Liver (tissue), 3 donors: ENCODE measurements around the gene GNB1.

Experiments
- ATF3 ChIP-seq: IDR thresholded peaks from 2 replicates; pipeline ENCODE4 v1.6.1; 2016; ENCODE audit warnings: antibody characterized with exemption
- CTCF ChIP-seq: fragments of 150-350 bp; IDR thresholded peaks from 2 replicates; pipeline ENCODE4 v1.5.1; 2017; ENCODE audit warnings: improper control_type of control experiment, low read depth, low read length; ENCODE audit not compliant: missing input control
- EGR1 ChIP-seq, 2 donors: IDR thresholded peaks; 2 replicates each; pipeline ENCODE4 v1.6.1; 2016 to 2018; ENCODE audit warnings: antibody characterized with exemption in 2 of 2, low read depth in 2 of 2
- GABPA ChIP-seq, 2 donors: IDR thresholded peaks in 1 of 2; conservative IDR thresholded peaks in 1 of 2; 2 replicates each; pipeline ENCODE4 v1.6.1; 2016; ENCODE audit warnings: antibody characterized with exemption in 2 of 2, mild to moderate bottlenecking in 1 of 2, moderate library complexity in 1 of 2
- HNF4A ChIP-seq, 2 donors: conservative IDR thresholded peaks; 2 replicates each; pipeline ENCODE4 v1.6.1; 2016; ENCODE audit warnings: antibody characterized with exemption in 2 of 2, mild to moderate bottlenecking in 2 of 2
- MAX ChIP-seq: IDR thresholded peaks from 2 replicates; pipeline ENCODE4 v1.6.1; 2016; ENCODE audit warnings: antibody characterized with exemption
- RAD21 ChIP-seq, 2 donors: IDR thresholded peaks; 2 replicates each; pipeline ENCODE4 v1.6.1; 2016; ENCODE audit warnings: antibody characterized with exemption in 2 of 2, mild to moderate bottlenecking in 2 of 2
- SP1 ChIP-seq: IDR thresholded peaks from 2 replicates; pipeline ENCODE4 v1.6.1; 2018; ENCODE audit warnings: antibody characterized with exemption, mild to moderate bottlenecking
- TAF1 ChIP-seq: conservative IDR thresholded peaks from 2 replicates; pipeline ENCODE4 v1.6.1; 2016; ENCODE audit warnings: antibody characterized with exemption, mild to moderate bottlenecking
- donor health status: healthy.
- donor health status: healthy.

GRCh38 chr1:1940123-1940425 is 49.2 kb upstream of the GNB1 start:
- no peak for TF ChIP-seq CTCF
- no peak for TF ChIP-seq TAF1
- TF ChIP-seq EGR1 (IDR thresholded peaks at IDR 0.05; ENCODE audit: low read depth in 2 of 2), result no peak
- no peak for TF ChIP-seq SP1
- no peak for TF ChIP-seq RAD21 (IDR thresholded peaks at IDR 0.05)
- TF ChIP-seq MAX, result no peak
- TF ChIP-seq ATF3, result no peak
- no peak for TF ChIP-seq HNF4A (conservative IDR thresholded peaks at IDR 0.05)
- no peak for TF ChIP-seq GABPA (IDR thresholded peaks at IDR 0.05 in 1 of 2, conservative IDR thresholded peaks at IDR 0.05 in 1 of 2)
